HG03175 (cell line): ENCODE data around the gene HTR2A.

ENCODE experiments used
- ATAC-seq: cut with Tn5 transposase; IDR thresholded peaks from one replicate; pipeline ENCODE4 v1.9.1; 2021; ENCODE audit warnings: mild to moderate bottlenecking, moderate library complexity; ENCODE audit not compliant: unreplicated experiment

The HTR2A gene

DNA sequence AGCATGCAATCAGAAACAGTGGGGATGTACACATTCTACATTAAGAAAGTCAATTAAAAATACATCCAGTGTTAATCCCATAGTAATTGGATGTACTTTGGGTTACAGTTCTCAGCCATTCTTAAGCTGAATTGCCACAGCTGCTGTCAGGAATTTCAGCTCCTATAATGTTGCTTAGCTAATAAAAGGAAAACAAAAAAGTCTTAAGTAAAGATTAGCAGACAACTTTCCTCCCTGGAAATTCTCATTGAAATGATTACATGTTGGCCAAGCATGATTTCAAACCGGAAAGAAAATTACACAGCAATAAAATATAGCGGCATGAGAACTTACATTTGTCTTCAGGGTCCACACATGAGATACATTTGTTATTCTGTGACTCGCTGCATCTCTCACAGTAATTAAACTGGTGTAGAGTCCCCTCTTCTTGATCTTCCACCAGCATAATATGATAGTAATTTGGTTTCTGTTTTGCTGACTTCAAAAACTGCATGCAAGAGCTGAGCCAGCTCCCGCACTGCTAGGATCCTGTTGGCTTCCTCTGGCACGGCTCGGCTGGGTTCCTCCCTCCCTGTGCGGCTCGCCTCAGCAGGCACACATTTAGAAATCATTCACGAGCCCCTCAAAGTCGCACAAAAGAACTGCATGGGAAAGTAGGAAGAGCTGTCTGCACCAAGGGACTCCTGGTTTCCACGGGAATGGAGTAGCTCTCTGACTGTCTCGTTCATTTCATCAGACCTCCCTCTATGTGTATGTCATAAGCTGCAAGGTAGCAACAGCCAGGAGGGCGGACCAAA is at the start of gene HTR2A:
HTR2A (minus strand) TSS at position 713 of the 797 bp plus-strand sequence. CDS start 1,147 bp downstream, outside the sequence.
- no peak for ATAC-seq

DNA sequence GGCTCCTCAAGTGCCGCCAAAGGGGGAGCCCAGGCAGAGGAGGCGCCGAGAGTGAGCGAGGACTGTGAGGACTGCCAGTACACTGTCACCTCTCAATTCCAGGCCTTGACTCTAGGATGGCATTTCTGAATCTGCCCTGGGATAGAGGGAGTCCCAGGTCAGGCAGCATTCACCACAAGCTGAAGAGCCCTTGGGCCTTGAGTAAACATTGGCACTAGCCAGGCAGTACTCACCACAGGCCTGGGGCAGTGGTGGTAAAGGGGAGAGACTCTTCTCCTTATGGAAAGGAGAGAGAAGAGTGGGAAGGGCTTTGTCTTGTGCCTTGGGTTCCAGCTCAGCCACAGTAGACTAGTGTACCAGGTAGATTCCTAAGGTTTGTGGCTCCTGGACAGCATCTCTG is 39.7 kb upstream of the HTR2A start:
- ATAC-seq: no peak

GRCh38 chr13:46934749-46935148 is 37.9 kb upstream of the HTR2A start:
- no peak for ATAC-seq

GRCh38 chr13:46926916-46927590 is 30.2 kb upstream of the HTR2A start:
- ATAC-seq: no peak

DNA sequence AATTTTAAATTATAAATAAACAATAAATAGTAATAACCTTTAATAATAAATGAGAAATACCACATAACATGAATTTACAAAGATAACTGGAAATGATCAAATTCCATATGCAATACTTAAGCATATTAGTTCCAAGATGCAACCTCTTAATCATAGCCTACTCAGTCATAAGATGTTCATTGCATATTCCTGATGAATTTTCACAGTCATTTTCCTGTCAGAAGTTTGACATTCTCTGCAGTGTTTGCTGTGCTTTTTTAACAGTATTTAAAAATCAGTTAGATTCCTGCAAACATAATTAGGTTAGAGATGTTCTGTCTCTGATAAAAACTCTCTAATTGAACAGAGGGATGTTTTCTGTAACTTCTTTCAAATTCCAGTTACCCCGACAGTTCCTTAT is 28.6 kb upstream of the HTR2A start:
- no peak for ATAC-seq

DNA sequence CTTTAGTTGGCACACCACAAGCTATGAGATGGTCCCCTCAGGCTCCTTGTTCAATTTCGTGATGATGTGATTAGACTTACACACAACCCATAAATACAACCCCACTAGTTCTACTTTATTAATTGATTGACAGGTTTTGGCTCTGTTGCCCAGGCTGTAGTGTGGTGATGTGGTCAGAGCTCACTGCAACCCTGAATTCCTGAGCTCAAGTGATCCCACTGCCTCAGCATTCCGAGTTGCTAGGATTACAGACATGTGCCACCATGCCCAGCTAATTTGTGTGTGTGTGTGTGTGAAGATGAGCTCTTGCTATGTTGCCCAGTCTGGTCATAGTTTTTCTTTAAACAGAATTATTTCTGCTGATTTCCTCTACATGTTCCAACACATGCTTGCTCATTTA is 17.5 kb upstream of the HTR2A start:
- ATAC-seq: no peak

DNA sequence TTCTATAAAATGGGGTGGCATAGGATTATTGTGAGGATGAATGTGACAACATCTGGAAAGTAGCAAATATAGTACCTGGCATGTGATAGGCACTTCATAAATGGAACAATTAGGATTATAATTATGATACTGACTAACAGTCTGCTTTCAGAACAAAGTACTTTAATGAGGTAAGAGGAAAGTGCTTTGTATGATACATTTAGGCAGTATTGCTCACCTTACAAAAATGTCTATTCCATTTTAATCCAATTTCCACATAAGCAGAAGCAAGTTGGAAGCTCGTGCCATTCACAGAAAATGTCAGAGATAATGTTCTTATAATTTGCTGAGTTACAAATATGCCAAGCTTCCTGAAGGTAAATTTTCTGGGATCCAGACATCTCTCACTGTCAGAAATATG is 16.9 kb upstream of the HTR2A start:
- ATAC-seq: no peak

GRCh38 chr13:46909042-46909441 is 12.2 kb upstream of the HTR2A start:
- no peak for ATAC-seq

DNA sequence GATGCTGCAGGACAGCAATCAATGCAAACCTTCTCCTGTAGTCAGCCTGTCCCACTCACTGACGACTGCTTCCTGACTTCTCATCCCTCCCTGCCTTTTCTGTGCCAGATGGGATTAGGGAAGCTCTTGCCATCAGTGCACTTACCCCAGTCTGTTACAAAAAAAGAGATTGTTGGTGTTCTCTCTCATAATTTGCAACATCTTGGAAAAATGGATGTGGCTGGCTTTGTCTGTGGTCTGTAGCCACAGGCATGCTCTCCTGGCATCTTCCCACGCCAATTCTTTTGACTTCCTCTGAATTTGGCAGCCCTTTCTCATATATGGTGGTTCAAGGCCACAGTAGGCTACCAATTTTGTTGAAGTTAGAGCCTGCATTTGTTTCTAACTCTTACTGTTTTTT is 11.6 kb upstream of the HTR2A start:
- no peak for ATAC-seq

DNA sequence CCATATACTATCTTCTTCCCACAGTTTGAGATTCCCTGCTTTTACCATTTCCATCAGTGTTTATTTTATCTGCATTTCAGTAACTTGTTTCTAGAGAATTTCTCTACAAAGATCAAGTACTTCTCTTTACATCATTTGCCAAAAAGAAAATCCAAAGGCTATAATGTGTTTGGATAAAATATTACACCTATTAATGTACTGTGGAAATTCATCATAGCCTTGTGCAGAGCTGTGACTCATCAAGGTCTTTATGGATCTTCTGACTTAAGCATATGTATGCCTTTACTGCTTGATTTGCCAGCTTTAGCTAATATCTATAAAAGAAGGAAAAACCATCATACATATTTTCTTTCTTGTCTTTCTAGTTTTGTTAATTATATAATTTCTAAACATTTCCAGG is 9.6 kb upstream of the HTR2A start:
- no peak for ATAC-seq

DNA sequence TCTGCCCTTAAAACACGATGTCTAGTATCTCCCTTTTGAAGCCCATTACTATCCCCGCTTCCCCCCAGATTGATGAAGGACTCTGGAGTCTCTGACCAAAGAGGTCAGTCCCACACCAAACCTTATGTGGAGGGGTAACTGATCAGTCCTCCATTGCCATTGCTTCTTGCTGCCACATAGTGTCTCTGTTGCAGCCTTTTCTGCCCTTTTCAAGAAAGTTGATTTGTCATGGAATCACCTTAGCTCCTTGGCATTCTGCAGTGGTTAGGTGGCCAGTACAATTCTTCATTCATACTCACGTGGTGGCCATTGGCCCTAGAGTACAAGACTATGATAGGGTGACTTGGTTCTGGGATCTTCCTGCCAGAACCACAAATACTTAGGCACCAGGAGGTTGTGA is 8.4 kb upstream of the HTR2A start:
- no peak for ATAC-seq

GRCh38 chr13:46903748-46904147 is 6.9 kb upstream of the HTR2A start:
- no peak for ATAC-seq

DNA sequence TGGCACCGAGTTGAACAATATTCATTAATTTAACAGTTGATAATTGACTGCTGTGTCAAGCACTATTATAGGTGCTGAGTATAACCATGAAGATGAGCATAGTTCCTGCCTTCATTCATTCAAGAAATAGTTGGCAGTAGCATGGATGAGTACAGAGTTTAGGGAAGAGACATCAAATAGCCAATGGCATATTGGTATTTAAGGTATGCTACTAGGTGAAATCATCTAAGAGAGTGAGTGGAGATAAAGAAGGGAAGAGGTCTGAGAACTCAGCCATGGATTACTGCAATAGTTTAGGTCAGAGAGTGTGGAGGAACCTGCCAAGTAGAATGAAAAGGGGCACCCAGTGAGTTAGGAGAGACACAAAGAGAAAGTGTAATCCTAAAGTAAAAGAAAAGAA is 4.9 kb upstream of the HTR2A start:
- no peak for ATAC-seq

DNA sequence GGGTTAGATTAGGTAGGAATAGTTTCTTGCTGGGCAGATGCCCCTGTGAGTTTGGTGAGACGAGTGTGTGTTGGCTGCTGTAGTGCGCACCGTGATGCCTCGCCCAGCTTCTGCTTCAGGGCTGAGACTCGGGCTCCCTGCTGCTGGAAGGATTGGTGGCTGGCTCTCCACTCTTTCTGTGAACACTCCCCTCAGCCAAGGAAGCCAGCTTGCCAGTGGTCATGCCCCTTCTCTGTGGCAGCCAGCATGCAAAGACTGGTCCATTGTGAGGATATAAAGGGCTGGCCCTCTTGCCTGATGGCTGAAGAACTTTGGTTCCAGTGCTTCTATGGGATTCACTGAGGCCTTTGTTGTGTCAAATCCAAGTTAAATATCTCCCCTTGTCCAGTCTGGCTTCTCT is 2.9 kb upstream of the HTR2A start:
- ATAC-seq: no peak

DNA sequence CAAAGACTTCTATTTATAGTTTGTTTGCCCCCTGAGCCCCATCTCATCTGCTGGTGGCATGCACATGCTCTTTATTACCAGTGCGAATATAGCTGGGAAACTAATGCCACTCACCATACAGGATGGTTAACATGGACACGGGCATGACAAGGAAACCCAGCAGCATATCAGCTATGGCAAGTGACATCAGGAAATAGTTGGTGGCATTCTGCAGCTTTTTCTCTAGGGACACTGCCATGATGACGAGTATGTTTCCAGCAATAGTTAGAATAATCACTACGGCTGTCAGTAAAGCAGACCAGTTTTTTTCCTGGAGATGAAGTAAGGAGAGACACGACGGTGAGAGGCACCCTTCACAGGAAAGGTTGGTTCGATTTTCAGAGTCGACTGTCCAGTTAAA is 1.5 kb downstream of the HTR2A start:
- ATAC-seq: no peak

DNA sequence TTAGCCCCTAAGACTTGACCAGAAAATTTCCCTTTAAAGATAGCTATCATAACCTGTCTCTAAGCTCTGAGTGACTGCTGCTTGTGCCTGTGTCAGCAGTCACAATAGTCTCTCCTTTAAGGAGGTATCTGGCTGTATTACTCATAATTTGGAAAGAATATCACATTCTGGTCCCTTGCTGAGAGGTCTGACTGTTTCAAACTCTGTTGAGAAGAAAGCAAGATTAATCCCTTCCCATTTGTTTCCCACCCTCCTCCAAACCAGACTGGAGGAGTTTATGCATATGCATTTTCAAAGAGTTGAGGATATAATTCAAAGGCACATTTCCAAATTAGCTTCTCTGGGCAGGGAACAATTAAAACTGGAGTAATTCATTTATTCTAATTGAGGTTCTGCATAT is 2.3 kb downstream of the HTR2A start:
- ATAC-seq: no peak

GRCh38 chr13:46893798-46894560 is 2.9 kb downstream of the HTR2A start:
- peak; percentile 81 for ATAC-seq

GRCh38 chr13:46893221-46893740 is 3.6 kb downstream of the HTR2A start:
- ATAC-seq: no peak

DNA sequence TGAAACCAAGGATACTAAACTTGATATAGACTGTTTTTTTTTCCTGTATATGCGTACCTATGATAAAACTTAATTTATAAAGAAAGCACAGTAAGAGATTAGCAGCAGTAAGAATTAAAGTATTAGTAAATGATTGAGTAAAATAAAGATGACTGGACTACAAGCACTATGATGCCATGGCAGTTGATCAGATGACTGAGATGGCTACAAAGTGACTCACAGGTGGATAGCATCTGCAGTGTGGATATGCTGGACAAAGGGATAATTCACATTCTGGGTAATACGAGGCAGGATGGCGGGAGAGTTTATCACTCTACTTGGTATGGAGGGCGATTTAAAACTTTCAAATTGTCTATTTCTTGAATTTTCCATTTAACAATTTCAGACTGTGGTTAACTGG is 11.8 kb downstream of the HTR2A start:
- ATAC-seq: no peak

GRCh38 chr13:46884531-46884930 is 12.3 kb downstream of the HTR2A start:
- no peak for ATAC-seq

DNA sequence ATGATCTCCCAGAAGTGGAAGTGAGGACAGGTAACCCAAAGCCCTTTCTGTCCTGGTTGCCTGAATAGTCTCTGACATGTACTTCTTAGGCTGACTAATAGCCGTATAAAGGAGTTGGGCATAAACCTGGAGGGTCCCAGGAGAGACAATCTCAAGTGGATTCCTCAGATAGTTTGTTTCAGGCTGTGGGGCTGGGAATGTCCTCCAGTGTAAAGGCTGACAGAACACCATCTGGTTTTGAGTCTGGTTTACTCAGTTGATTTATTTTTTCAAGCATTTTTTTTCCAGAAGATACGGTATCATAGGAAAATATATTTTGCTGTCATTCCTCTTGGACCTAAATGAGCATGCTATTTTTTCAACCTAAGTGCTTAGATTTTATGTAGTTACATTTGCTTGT is 15.2 kb downstream of the HTR2A start:
- ATAC-seq: no peak

DNA sequence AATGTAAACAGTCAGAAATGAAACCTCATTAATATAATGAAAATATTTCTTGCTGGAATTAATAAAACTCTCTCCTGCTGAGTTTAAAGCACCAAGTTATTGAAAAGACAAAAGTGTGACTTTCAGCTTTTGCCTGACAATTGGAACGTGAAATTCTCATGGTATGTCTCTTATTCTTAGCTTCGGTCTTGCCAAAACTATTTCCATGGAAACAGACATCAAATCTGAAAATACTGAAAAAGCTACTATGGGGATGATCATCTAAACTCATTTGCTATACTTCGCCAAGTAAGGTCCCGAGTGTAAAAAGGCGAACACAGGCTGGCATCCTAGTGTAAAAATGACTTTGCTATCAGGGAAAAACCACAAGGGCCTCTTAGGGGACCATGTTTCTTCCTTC is 22.8 kb downstream of the HTR2A start:
- no peak for ATAC-seq
